IMR-90 (cell line): ENCODE measurements around the gene PPP5C. TPM values are rescaled to one million over a fixed set of nuclear protein-coding genes. Genes with fewer than 3 reads are reported as not detected.

Experiments used
- ATAC-seq: fragments of 200-7000 bp; cut with Tn5 transposase; 2 replicates; pipeline ENCODE4 v1.9.1; 2020; ENCODE audit warnings: low read depth, mild to moderate bottlenecking, moderate library complexity
- BruUV-seq: library from RNA; stranded (reverse); fragments of 400-500 nt; replicated peaks from 2 replicates; lab custom pipeline; 2021; lab: Mats Ljungman, UMichigan
- CTCF ChIA-PET: fragments of 300-600 bp; formaldehyde crosslinking; extraction: SDS; loops from one replicate; lab custom pipeline; 2021; ENCODE audit warnings: antibody characterized with exemption; lab: Yijun Ruan, JAX
- POLR2A ChIA-PET: fragments of 300-600 bp; sonication (Branson Sonifier 250); formaldehyde crosslinking; loops from one replicate; lab custom pipeline; 2022; ENCODE audit warnings: antibody characterized with exemption; ENCODE audit not compliant: unreplicated experiment; lab: Charles Lee
- DNase-seq: peaks from one replicate; pipeline ENCODE4 v3.0.0; 2013
- H2AFZ ChIP-seq: replicated peaks from 2 replicates; pipeline ENCODE3; 2013; ENCODE audit warnings: low read length, mild to moderate bottlenecking; ENCODE audit not compliant: poor library complexity
- H2AK5ac ChIP-seq: 2 replicates; pipeline ENCODE4 v1.6.1; 2013; ENCODE audit warnings: low read depth, low read length, inconsistent platforms
- H2AK9ac ChIP-seq: replicated peaks from 2 replicates; pipeline ENCODE3; 2013; ENCODE audit warnings: mild to moderate bottlenecking, low read depth, low read length, moderate library complexity; ENCODE audit not compliant: poor library complexity
- H2BK120ac ChIP-seq: 2 replicates; pipeline ENCODE4 v1.6.1; 2013; ENCODE audit warnings: low read depth, low read length, inconsistent platforms
- H2BK15ac ChIP-seq: 3 replicates; pipeline ENCODE4 v1.6.1; 2013; ENCODE audit warnings: low read depth, low read length, inconsistent platforms
- H2BK20ac ChIP-seq: 2 replicates; pipeline ENCODE4 v1.6.1; 2013; ENCODE audit warnings: low read depth, mild to moderate bottlenecking, inconsistent platforms, low read length, moderate library complexity
- H2BK5ac ChIP-seq: 2 replicates; pipeline ENCODE4 v1.6.1; 2013; ENCODE audit warnings: mild to moderate bottlenecking, low read depth, low read length, inconsistent platforms; ENCODE audit not compliant: poor library complexity, severe bottlenecking
- H3K14ac ChIP-seq: replicated peaks from 2 replicates; pipeline ENCODE4 v1.6.1; 2013; ENCODE audit warnings: low read depth, low read length, inconsistent platforms
- H3K18ac ChIP-seq: 2 replicates; pipeline ENCODE4 v1.6.1; 2013; ENCODE audit warnings: low read depth, low read length, control low read depth
- H3K23ac ChIP-seq: 2 replicates; pipeline ENCODE4 v1.6.1; 2013; ENCODE audit warnings: low read depth, low read length, inconsistent platforms
- H3K27ac ChIP-seq: 2 replicates; pipeline ENCODE4 v1.5.1; 2013; ENCODE audit warnings: mild to moderate bottlenecking, control low read depth, low read length; ENCODE audit not compliant: insufficient read depth
- H3K27me3 ChIP-seq: 2 replicates; pipeline ENCODE4 v1.6.1; 2013; ENCODE audit warnings: low read length; ENCODE audit not compliant: control insufficient read depth, insufficient read depth
- H3K36me3 ChIP-seq: 2 replicates; pipeline ENCODE4 v1.6.1; 2013; ENCODE audit warnings: low read length, mixed read lengths; ENCODE audit not compliant: control insufficient read depth, insufficient read depth
- H3K4ac ChIP-seq: 2 replicates; pipeline ENCODE4 v1.6.1; 2013; ENCODE audit warnings: low read depth, low read length, inconsistent platforms
- H3K4me1 ChIP-seq: 2 replicates; pipeline ENCODE4 v1.6.1; 2013; ENCODE audit warnings: low read length, mixed read lengths; ENCODE audit not compliant: control insufficient read depth, insufficient read depth
- H3K4me2 ChIP-seq: 2 replicates; pipeline ENCODE4 v1.6.1; 2013; ENCODE audit warnings: low read depth, mild to moderate bottlenecking, control low read depth, low read length, moderate library complexity
- H3K4me3 ChIP-seq: 2 replicates; pipeline ENCODE4 v1.5.1; 2013; ENCODE audit warnings: low read depth, mild to moderate bottlenecking, control low read depth, low read length, moderate library complexity; ENCODE audit not compliant: insufficient read depth
- H3K56ac ChIP-seq: 2 replicates; pipeline ENCODE4 v1.6.1; 2013; ENCODE audit warnings: low read length, inconsistent platforms; ENCODE audit not compliant: insufficient read depth; ENCODE audit errors: extremely low read depth
- H3K79me1 ChIP-seq, 2 experiments: 2 replicates each; pipeline ENCODE4 v1.6.1; 2013; ENCODE audit warnings: low read length in 2 of 2, inconsistent platforms in 1 of 2, low read depth in 1 of 2
- H3K9ac ChIP-seq: 2 replicates; pipeline ENCODE4 v1.6.1; 2013; ENCODE audit warnings: low read depth, low read length, control low read depth
- H3K9me1 ChIP-seq: 2 replicates; pipeline ENCODE4 v1.6.1; 2013; ENCODE audit warnings: low read length, inconsistent platforms; ENCODE audit not compliant: insufficient read depth
- H3K9me3 ChIP-seq: 2 replicates; pipeline ENCODE4 v1.6.1; 2013; ENCODE audit warnings: low read length; ENCODE audit not compliant: control insufficient read depth, insufficient read depth
- H4K20me1 ChIP-seq: 2 replicates; pipeline ENCODE4 v1.6.1; 2013; ENCODE audit warnings: low read length, inconsistent platforms; ENCODE audit not compliant: insufficient read depth
- H4K5ac ChIP-seq: 2 replicates; pipeline ENCODE4 v1.6.1; 2013; ENCODE audit warnings: mild to moderate bottlenecking, low read depth, low read length, control low read depth
- H4K8ac ChIP-seq, 2 experiments: 2 replicates each; pipeline ENCODE4 v1.6.1; 2013; ENCODE audit warnings: low read depth in 2 of 2, low read length in 2 of 2, control low read depth in 1 of 2, inconsistent platforms in 1 of 2
- H4K91ac ChIP-seq: 2 replicates; pipeline ENCODE4 v1.6.1; 2013; ENCODE audit warnings: low read depth, low read length, inconsistent platforms; ENCODE audit not compliant: insufficient read depth
- CHD1 ChIP-seq: IDR thresholded peaks from 2 replicates; pipeline ENCODE4 v1.6.1; 2012; ENCODE audit warnings: low read depth, low read length, improper control_type of control experiment
- USF2 ChIP-seq: fragments of 150-350 bp; IDR thresholded peaks from 2 replicates; pipeline ENCODE4 v1.6.1; 2017; ENCODE audit warnings: mild to moderate bottlenecking, antibody characterized with exemption, low read length, low read depth
- WGBS, 2 experiments: methylation state at CpG; one replicate each; pipeline versions ENCODE4 v1.1.5 to v1.1.7; 2013; ENCODE audit warnings: missing lambda C conversion rate in 2 of 2; ENCODE audit not compliant: insufficient read length in 1 of 2; ENCODE audit errors: extremely low coverage in 2 of 2; 5-methylcytosine and 5-hydroxymethylcytosine counted together
- dilution Hi-C: fragments of 300-500 bp; cut with HindIII; formaldehyde crosslinking; loops from one replicate; pipeline ENCODE4 v1.14.3; 2018; ENCODE audit warnings: low sequenced_read_pairs; ENCODE audit not compliant: unreplicated experiment
- in situ Hi-C: fragments of 300-500 bp; cut with MboI; formaldehyde crosslinking; loops from 3 replicates; pipeline ENCODE4 v1.14.3; 2019; ENCODE audit warnings: low sequenced_read_pairs, inconsistent platforms, mixed read lengths
- intact Hi-C: fragments of 100-400 bp; cut with micrococcal nuclease; formaldehyde crosslinking; loops from 2 replicates; pipeline ENCODE4 v1.10.0; 2022
- polyA plus RNA-seq, 3 experiments: library from polyadenylated mRNA; depleted of rRNA; stranded (reverse); fragments of >200 nt; gene quantifications; 2 replicates each; pipeline ENCODE4 v1.2.3, GENCODE V29; 2012; ENCODE audit warnings: low replicate concordance in 1 of 3
- total RNA-seq: library from RNA; depleted of rRNA; stranded (reverse); fragments of >200 nt; gene quantifications from 2 replicates; pipeline ENCODE4 v1.2.3, GENCODE V29; 2012

PPP5C gene
- total and polyA plus RNA-seq, 2 of the 4 experiments (the other 2 are of a cell fraction), result 80.5 to 128 TPM

DNA sequence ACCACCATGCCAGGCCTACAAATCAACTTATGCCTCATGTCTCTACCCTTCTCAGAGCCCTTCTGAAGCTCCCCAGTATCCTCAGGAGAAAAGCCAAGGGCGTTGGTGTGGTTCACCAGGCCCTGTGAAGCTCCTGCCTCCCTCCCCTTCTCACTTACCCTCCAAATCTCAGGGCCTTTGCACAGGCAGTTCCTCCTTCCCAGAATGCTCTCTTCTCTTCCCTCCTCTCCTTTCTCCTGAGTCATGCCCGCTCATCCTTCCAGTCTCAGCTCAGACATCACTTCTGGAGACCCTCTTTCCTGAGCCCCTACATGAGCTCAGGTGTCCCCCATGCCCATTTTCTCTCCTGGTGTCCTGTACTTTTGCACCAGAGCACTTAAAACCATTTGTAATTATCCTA, 29.5 kb upstream of the PPP5C start:
- in situ Hi-C loops, result no loop called here
- H2BK5ac ChIP-seq, result no peak overlapping the region
- ATAC-seq (no peak), DNase-seq (no peak)
- no peak overlapping the region for H3K4ac ChIP-seq
- no peak overlapping the region for H2BK120ac ChIP-seq
- H4K8ac ChIP-seq, result no peak overlapping the region
- dilution Hi-C loops, result no loop called here
- no peak overlapping the region for H3K4me3 ChIP-seq
- no peak overlapping the region for H3K14ac ChIP-seq
- H3K4me2 ChIP-seq, result no peak overlapping the region
- intact Hi-C loops, result no loop called here
- no peak overlapping the region for H4K5ac ChIP-seq
- no peak overlapping the region for H3K23ac ChIP-seq
- ChIA-PET CTCF (no interaction called here), POLR2A (interaction anchor here (0.6 kb wide), 1 partner anchor 227 kb away, joined by 19 read pairs; no protein-coding TSS in a partner anchor)
- no peak overlapping the region for H3K27ac ChIP-seq
- H3K9me1 ChIP-seq, result no peaks in the 10 kb centered on the region
- H3K9ac ChIP-seq, result no peak overlapping the region
- H3K18ac ChIP-seq, result no peak overlapping the region
- H4K20me1 ChIP-seq, result no peaks in the 10 kb centered on the region
- H2BK15ac ChIP-seq, result no peak overlapping the region
- 34% methylated on average over 2 of the region's 2 CpGs; no CpG with 5 or more reads in 1 of the 2 experiments for WGBS, 2 experiments
- H3K4me1 ChIP-seq, result no peaks in the 10 kb centered on the region
- no peak overlapping the region for H2AK5ac ChIP-seq
- H3K79me1 ChIP-seq, result no peaks in the 10 kb centered on the region
- no peak overlapping the region for H2AFZ ChIP-seq
- TF ChIP-seq USF2 (no peak), CHD1 (no peak)
- H4K91ac ChIP-seq, result no peak overlapping the region
- H3K56ac ChIP-seq, result no peak overlapping the region
- peaks cover 3% of the 10 kb centered on the region; the same call in 1 of the 2 replicates for H3K27me3 ChIP-seq
- H2AK9ac ChIP-seq, result no peak overlapping the region
- no peaks in the 10 kb centered on the region for H3K9me3 ChIP-seq
- no peaks in the 10 kb centered on the region for H3K36me3 ChIP-seq
- no TSS peak for BruUV-seq
- H2BK20ac ChIP-seq, result no peak overlapping the region
